Loucy (cell line): ENCODE data around the gene DYNLT2.

Experiments used
- H2AFZ ChIP-seq: fragments of 200-600 bp; sonication (generic); 2 replicates; pipeline ENCODE4 v1.6.0; 2016; ENCODE audit warnings: antibody characterized with exemption, mild to moderate bottlenecking, low read length, moderate library complexity
- H3F3A ChIP-seq: fragments of 200-600 bp; 2 replicates; pipeline ENCODE4 v1.6.0; 2016; ENCODE audit warnings: antibody characterized with exemption, low read depth, mild to moderate bottlenecking
- H3K27me3 ChIP-seq: fragments of 200-600 bp; sonication (generic); 2 replicates; pipeline ENCODE4 v1.6.1; 2014; ENCODE audit warnings: low read length, mild to moderate bottlenecking; ENCODE audit not compliant: insufficient read depth, poor library complexity, severe bottlenecking
- H3K36me3 ChIP-seq: fragments of 200-600 bp; sonication (generic); 2 replicates; pipeline ENCODE4 v1.6.1; 2016; ENCODE audit warnings: low read length; ENCODE audit not compliant: insufficient read depth
- H3K4me1 ChIP-seq: fragments of 200-600 bp; sonication (generic); 2 replicates; pipeline ENCODE4 v1.5.1; 2014; ENCODE audit warnings: low read length, mild to moderate bottlenecking; ENCODE audit not compliant: insufficient read depth, poor library complexity, severe bottlenecking
- H3K4me2 ChIP-seq: fragments of 200-600 bp; sonication (generic); 2 replicates; pipeline ENCODE4 v1.6.0; 2014; ENCODE audit warnings: antibody characterized with exemption, low read length, low read depth, mild to moderate bottlenecking; ENCODE audit not compliant: poor library complexity, severe bottlenecking
- H3K4me3 ChIP-seq: fragments of 200-600 bp; sonication (generic); 2 replicates; pipeline ENCODE4 v1.5.1; 2014; ENCODE audit warnings: low read length, mild to moderate bottlenecking, mixed read lengths; ENCODE audit not compliant: poor library complexity, severe bottlenecking
- H3K79me2 ChIP-seq: fragments of 200-600 bp; sonication (generic); 2 replicates; pipeline ENCODE4 v1.6.1; 2014; ENCODE audit warnings: low read length; ENCODE audit not compliant: insufficient read depth
- H3K9ac ChIP-seq: fragments of 200-600 bp; sonication (generic); 2 replicates; pipeline ENCODE4 v1.6.0; 2014; ENCODE audit warnings: mild to moderate bottlenecking, low read depth, low read length, moderate library complexity; ENCODE audit not compliant: poor library complexity, severe bottlenecking
- H3K9me2 ChIP-seq: fragments of 200-600 bp; sonication (generic); replicated peaks from 2 replicates; pipeline ENCODE4 v1.6.1; 2016; ENCODE audit warnings: low read depth, low read length, mixed read lengths
- H3K9me3 ChIP-seq: fragments of 200-600 bp; sonication (generic); 2 replicates; pipeline ENCODE4 v1.6.1; 2014; ENCODE audit warnings: mild to moderate bottlenecking, antibody characterized with exemption, low read length, low read depth; ENCODE audit not compliant: insufficient read depth
- H4K20me1 ChIP-seq: fragments of 200-600 bp; sonication (generic); 2 replicates; pipeline ENCODE4 v1.6.0; 2014; ENCODE audit warnings: antibody characterized with exemption, low read length, mild to moderate bottlenecking; ENCODE audit not compliant: insufficient read depth, poor library complexity, severe bottlenecking
- EZH2phosphoT487 ChIP-seq: fragments of 200-600 bp; IDR thresholded peaks from 2 replicates; pipeline ENCODE4 v1.6.1; 2018; ENCODE audit warnings: antibody characterized with exemption, mild to moderate bottlenecking, moderate library complexity, borderline replicate concordance
- TF ChIP-seq, protein P1 (sequence below): fragments of 200-600 bp; sonication (generic); conservative IDR thresholded peaks from 2 replicates; pipeline ENCODE4 v1.5.1; 2014; ENCODE audit warnings: mild to moderate bottlenecking, antibody characterized with exemption, low read length

The DYNLT2 gene

DNA sequence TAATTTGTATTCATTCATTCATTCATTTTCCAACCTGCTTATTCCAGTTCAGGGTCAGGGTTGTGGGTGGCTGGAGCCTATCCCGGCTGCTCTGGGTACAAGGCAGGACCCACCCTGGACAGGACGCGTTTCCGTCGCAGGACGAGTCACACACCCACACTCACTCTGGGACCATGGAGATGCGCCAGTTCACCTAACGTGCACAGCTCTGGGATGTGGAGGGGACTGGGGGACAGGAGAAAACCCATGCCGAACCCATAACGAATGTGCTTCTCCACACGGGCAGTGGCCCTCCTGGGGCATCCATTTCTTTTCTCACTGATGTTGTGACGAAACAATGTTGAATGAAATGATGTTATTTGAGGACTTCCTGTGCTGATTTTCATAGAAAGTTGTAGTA, 26.5 kb upstream of the DYNLT2 start:
- Histone ChIP-seq H3F3A (no peaks in the 10 kb centered on the region), H3K9me3 (no peaks in the 10 kb centered on the region), H3K79me2 (no peaks in the 10 kb centered on the region), H3K4me3 (no peak overlapping the region), H3K9me2 (no peaks in the 10 kb centered on the region), H2AFZ (no peak overlapping the region), H3K27me3 (no peaks in the 10 kb centered on the region), H4K20me1 (no peaks in the 10 kb centered on the region), H3K36me3 (peaks cover 3% of the 10 kb centered on the region; the same call in 1 of the 2 replicates), H3K4me1 (peaks cover 5% of the 10 kb centered on the region), H3K4me2 (no peak overlapping the region), H3K9ac (no peak overlapping the region)
- TF ChIP-seq EZH2phosphoT487 = no peak
- TF ChIP-seq, protein P1, sequence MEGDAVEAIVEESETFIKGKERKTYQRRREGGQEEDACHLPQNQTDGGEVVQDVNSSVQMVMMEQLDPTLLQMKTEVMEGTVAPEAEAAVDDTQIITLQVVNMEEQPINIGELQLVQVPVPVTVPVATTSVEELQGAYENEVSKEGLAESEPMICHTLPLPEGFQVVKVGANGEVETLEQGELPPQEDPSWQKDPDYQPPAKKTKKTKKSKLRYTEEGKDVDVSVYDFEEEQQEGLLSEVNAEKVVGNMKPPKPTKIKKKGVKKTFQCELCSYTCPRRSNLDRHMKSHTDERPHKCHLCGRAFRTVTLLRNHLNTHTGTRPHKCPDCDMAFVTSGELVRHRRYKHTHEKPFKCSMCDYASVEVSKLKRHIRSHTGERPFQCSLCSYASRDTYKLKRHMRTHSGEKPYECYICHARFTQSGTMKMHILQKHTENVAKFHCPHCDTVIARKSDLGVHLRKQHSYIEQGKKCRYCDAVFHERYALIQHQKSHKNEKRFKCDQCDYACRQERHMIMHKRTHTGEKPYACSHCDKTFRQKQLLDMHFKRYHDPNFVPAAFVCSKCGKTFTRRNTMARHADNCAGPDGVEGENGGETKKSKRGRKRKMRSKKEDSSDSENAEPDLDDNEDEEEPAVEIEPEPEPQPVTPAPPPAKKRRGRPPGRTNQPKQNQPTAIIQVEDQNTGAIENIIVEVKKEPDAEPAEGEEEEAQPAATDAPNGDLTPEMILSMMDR = no peak

DNA sequence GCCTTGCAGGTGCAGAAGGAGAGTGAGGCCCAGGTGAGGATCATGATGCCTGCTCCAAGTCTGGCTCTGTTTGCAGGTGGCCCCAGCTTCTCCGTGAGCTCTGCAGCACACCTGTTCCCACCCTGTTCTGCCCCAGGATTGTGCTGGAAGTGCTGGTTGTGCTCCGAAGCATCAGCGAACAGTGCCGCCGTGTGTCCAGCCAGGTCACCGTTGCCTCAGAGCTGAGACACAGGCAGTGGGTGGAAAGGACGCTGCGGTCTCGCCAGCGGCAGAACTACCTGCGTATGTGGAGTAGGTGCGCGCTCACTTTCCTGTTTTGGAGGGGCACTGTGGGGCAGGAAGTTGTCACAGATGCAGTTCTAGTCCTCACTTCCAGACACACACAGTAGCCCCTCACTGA, 25.0 kb upstream of the DYNLT2 start:
- Histone ChIP-seq H3K4me3 (no peak overlapping the region), H3K4me1 (peaks cover 5% of the 10 kb centered on the region), H3F3A (no peaks in the 10 kb centered on the region), H3K9me2 (no peaks in the 10 kb centered on the region), H3K79me2 (no peaks in the 10 kb centered on the region), H3K9ac (no peak overlapping the region), H4K20me1 (no peaks in the 10 kb centered on the region), H3K27me3 (no peaks in the 10 kb centered on the region), H3K36me3 (peaks cover 3% of the 10 kb centered on the region; the same call in 1 of the 2 replicates), H3K9me3 (no peaks in the 10 kb centered on the region), H2AFZ (no peak overlapping the region), H3K4me2 (no peak overlapping the region)
- TF ChIP-seq EZH2phosphoT487 = no peak
- TF ChIP-seq, protein P1 = no peak

DNA sequence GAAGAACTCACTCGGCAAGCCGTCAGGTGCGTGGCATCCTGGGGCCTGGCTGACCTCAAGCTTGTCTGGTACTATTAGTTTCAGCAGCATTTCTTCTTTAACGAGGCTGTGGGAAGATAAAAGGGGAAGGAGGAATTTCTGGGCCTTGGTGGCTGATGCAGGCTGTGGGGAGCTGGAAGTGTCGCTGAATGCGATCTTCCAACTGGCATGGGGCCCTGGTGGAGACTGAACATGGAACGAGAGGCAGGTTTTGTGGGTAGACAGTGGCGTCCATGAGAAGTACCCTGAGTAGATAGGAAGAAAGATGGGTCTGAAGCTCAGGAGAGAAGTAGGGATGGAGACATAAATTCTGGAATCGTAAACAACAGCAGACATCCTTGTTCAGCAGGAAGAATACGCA, 23.9 kb upstream of the DYNLT2 start:
- Histone ChIP-seq H3K4me1 (peaks cover 5% of the 10 kb centered on the region), H3K9me3 (no peaks in the 10 kb centered on the region), H3K9me2 (no peaks in the 10 kb centered on the region), H2AFZ (no peak overlapping the region), H3K4me2 (no peak overlapping the region), H3K27me3 (no peaks in the 10 kb centered on the region), H3K36me3 (peaks cover 3% of the 10 kb centered on the region; the same call in 1 of the 2 replicates), H3K79me2 (no peaks in the 10 kb centered on the region), H3K4me3 (no peak overlapping the region), H3K9ac (no peak overlapping the region), H4K20me1 (no peaks in the 10 kb centered on the region), H3F3A (no peaks in the 10 kb centered on the region)
- TF ChIP-seq, protein P1 = no peak
- TF ChIP-seq EZH2phosphoT487 = no peak
